GM12891 (cell line): Measurements from ENCODE around the gene PACSIN2.

ENCODE experiments used
- PAX5 ChIP-seq: IDR thresholded peaks from 2 replicates; pipeline ENCODE4 v1.6.1; 2011; ENCODE audit warnings: low read length, moderate library complexity, mild to moderate bottlenecking; ENCODE audit not compliant: insufficient read depth, severe bottlenecking
- POLR2A ChIP-seq: IDR thresholded peaks from 2 replicates; pipeline ENCODE4 v1.6.1; 2011; ENCODE audit warnings: low read depth, low read length, control low read depth
- POLR2AphosphoS5 ChIP-seq: IDR thresholded peaks from 2 replicates; pipeline ENCODE4 v1.6.1; 2011; ENCODE audit warnings: low read depth, low read length, control low read depth
- POU2F2 ChIP-seq: IDR thresholded peaks from 2 replicates; pipeline ENCODE4 v1.6.1; 2011; ENCODE audit warnings: low read depth, mild to moderate bottlenecking, control low read depth, low read length, moderate library complexity
- SPI1 ChIP-seq: IDR thresholded peaks from 2 replicates; pipeline ENCODE4 v1.6.1; 2011; ENCODE audit warnings: low read depth, low read length, control low read depth
- TAF1 ChIP-seq: IDR thresholded peaks from 2 replicates; pipeline ENCODE4 v1.6.1; 2011; ENCODE audit warnings: low read depth, low read length, control low read depth

GRCh38 chr22:42830161-42830560 is 184.8 kb downstream of the PACSIN2 start:
- TF ChIP-seq POLR2A: no peak
- no peak for TF ChIP-seq POLR2AphosphoS5
- no peak for TF ChIP-seq SPI1
- TF ChIP-seq TAF1: no peak
- TF ChIP-seq PAX5: no peak
- TF ChIP-seq POU2F2: no peak
